Stimulated activated CD8-positive, alpha-beta memory T cell treated with anti-CD3 and anti-CD28 coated beads, Interleukin-7, amount 100 ng/mL, for 24 hours (primary cell): ENCODE data around the gene ARHGEF17.

Source experiments
- DNase-seq: peaks from one replicate; pipeline ENCODE4 v3.0.0-alpha.2; 2020; ENCODE audit warnings: low read depth

Gene ARHGEF17

GRCh38 chr11:73333173-73333572 is 25.1 kb downstream of the ARHGEF17 start:
- DNase-seq = no peak

DNA sequence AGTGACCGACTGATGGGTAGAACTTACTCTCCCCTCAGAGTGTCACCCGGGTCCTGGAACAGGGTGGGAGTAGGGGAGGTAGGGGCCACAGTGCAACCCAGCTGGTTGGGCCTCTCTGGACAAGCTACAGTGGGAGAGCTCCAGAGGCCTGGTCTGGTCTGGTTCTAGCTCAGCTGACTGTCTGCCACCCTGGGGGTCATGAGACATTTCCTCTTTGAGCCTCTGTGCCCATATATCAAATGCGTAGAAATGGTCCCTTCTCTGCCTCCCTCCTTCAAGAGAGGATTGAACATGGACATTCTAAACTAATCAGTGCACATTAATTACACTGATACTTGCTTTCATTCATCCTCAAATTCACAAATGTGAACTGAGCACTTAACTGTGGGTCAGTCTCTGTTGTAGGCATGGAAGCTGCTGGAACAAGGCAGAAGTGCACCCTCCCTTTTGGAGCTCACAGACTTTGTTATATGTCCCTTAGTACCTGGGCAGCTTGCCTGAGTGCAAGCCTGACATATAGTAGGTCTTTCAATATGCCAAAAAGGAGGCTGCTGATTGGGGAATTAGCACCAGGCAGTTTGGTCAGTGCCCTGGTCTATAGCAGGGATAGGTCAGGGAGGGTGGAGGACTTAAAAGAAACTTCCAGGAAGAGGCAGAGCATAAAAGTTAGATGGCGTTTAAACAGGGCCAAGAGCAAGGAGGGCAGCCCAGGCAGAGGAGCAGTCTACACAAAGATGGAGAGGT is 25.7 kb downstream of the ARHGEF17 start:
- DNase-seq = no peak

GRCh38 chr11:73334384-73335203 is 26.5 kb downstream of the ARHGEF17 start:
- no peak for DNase-seq

GRCh38 chr11:73335204-73335923 is 27.3 kb downstream of the ARHGEF17 start:
- peak; percentile 77 for DNase-seq

- DNase-seq = no peak
These were observed 29.8 kb downstream of the ARHGEF17 start for GRCh38 chr11:73337846-73338245.

GRCh38 chr11:73338279-73338678 is 30.2 kb downstream of the ARHGEF17 start:
- no peak for DNase-seq

DNA sequence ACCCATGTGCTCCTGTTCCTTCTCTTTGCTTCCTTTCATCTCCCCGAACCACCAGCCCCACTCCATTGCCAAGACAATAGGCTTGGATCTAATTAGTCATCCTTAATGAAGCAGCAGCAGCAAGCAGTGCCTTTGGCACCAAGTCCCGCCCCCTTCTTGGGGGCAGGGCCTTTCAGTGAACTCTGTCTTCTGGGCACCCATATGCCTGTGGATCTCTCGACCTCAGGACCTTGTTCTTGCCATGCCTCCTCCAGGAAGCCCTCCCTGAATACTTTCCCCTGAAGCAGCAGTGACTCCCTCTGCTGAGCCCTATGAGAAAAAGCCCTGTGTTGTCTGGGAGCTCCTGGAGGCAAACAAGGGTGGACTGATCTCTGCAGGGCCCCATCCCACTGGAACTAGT is 32.1 kb downstream of the ARHGEF17 start:
- DNase-seq = no peak

- no peak for DNase-seq
These were observed 34.6 kb downstream of the ARHGEF17 start for GRCh38 chr11:73342633-73343032.

DNA sequence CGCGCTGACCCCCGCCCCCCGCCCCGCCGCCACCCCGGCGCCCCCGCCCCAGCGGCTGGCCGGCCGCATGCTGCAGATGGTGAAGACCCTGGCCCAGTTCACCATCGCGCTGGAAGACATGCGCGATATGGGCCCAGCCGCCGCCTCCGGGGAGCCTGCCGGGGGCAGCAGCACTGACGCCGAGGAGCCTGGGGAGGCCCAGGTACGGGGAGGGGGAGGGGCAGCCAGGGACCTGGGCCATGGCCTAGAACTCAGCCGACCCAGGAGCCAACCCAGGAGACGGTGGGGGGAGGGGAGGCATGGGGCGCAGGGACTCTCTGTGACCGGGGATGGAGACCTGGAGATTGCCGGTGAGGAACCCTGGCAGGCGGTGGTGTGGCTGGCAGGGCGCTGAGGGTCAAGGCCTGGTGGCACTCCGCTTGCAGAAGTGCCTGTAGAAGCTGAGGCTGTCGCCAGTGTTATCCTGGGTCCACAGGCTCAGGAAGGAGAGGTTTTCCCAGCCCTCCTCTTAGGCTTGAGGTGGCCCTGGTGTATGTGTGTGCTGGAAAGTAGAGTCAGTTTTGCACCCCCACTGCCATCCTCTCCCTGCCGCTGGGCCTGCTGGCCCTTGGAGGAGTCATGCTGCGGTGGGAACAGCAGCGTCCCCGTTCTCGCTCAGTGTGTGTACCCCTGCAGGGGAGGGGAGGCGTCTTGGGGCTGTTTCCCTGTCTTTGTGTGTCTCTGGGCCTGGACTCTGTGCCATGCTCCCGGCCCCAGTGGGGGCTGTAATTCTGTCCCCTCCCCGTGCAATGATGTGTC is 35.2 kb downstream of the ARHGEF17 start:
- DNase-seq = no peak

- no peak for DNase-seq
These were observed 36.1 kb downstream of the ARHGEF17 start for GRCh38 chr11:73344191-73344607.

GRCh38 chr11:73345481-73346160 is 37.5 kb downstream of the ARHGEF17 start:
- DNase-seq = no peak

DNA sequence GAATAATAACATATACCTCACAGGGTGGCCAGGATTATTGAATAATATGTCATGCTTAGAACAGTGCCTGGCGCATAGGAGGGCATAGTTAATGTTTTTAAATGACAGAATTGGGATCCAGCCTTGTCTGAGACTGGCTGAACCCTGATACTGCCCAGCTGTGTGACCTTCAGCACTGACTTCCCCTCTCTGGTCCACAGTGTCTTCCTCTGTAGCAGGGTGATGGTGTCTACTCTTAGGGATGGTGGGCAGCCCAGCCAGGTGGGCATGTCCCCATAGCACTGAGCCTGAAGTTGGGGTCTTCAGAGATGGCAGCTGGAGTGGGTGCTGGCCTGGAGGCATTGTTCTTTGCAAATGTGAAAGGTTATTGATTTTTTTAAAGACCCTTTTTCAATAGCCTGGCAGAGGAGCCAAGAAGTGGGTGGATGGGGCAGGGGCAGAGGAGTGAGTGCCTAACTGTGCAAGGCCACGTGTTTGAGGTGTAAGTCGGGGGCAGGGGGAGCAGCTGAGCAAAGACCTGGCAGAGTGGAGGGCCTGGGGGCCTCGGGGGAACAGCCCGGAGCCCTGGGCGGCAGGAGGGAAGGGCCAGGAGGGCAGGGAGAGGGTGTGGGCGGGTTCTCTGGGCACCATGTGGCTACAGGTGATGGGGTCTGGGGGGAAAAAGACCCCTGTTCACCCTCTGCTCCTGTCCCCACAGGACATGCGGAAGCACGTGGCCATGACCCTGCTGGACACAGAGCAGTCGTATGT is 38.3 kb downstream of the ARHGEF17 start:
- no peak for DNase-seq

GRCh38 chr11:73347067-73347466 is 39.0 kb downstream of the ARHGEF17 start:
- no peak for DNase-seq

GRCh38 chr11:73348838-73349237 is 40.8 kb downstream of the ARHGEF17 start:
- no peak for DNase-seq

- DNase-seq = no peak
These were observed 41.6 kb downstream of the ARHGEF17 start for GRCh38 chr11:73349633-73350032.

GRCh38 chr11:73350908-73351636 is 43.0 kb downstream of the ARHGEF17 start:
- no peak for DNase-seq

DNA sequence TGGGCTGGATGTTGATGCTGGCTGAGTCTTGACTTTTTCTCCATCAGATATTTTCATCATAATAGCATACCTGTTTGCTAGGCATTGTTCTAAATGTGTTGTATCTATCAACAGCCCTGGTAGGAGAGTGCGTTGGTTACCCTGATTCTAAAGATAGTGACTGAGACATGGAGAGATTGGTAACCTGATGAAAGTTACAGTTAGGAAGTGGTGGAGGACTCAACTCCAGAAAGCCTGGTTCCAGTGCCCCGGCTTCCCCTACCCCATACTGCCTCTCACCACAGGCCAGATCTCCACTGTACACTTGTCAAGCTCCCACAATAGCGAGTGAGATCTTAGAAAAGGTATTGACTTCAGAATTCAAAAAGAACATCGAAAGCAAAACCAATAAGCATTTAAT is 45.3 kb downstream of the ARHGEF17 start:
- no peak for DNase-seq

GRCh38 chr11:73355109-73355508 is 47.0 kb downstream of the ARHGEF17 start:
- DNase-seq = no peak

DNA sequence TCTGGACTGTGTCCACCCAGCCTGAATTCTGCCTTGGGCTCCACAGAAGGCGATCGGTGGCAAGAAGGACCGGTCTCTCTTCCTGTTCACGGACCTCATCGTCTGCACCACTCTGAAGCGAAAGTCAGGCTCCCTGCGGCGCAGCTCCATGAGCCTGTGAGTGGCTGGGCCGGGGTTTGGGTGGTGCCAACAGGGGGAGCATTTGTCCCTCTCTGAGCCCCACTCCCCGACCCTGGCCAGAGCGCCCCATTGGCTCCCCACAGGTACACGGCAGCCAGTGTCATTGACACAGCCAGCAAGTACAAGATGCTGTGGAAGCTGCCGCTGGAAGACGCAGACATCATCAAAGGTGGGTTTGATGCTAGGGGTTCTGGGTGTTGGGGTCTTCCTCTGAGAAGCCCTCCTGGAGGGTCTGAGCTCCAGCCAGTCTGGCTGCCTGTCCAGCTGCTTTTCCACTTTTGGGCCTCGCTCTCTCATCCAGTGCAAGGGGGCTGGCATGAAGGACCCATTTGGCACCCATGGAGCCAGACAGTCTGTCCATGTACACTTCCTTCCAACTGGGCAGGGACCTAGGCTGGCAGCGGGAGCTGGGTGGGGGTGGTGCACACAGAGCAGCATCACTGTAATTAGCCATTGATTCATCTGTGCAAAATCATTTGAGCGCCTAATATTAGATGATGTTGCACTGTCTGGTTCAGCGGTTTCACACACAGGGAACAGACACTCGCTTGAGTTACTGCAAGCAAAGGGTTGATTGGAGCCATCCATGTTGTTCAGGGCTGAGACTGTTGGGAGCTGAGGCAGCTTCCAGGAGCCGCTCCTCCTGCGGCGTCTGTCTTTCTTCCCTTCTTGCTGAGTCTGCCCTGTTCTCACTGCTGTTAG is 49.1 kb downstream of the ARHGEF17 start:
- no peak for DNase-seq
